Tibial nerve (tissue), 4 donors: Measurements from ENCODE around the gene CLCNKA.

ENCODE experiments used
- CTCF ChIP-seq, 5 experiments: fragments of 200-600 bp in 3 of 5; fragments of 450-650 bp in 2 of 5; sonication (generic) in 3 of 5; IDR thresholded peaks; one replicate each; pipeline ENCODE4 v1.5.1; 2016 to 2019; ENCODE audit warnings: antibody characterized with exemption in 5 of 5, mild to moderate bottlenecking in 3 of 5, moderate library complexity in 2 of 5
- EP300 ChIP-seq, 2 donors: sonication (generic); formaldehyde crosslinking; IDR thresholded peaks; one replicate each; pipeline ENCODE4 v1.6.1; 2017; ENCODE audit warnings: antibody characterized with exemption in 2 of 2, mild to moderate bottlenecking in 1 of 2
- POLR2A ChIP-seq, 2 donors: fragments of 450-650 bp; IDR thresholded peaks; one replicate each; pipeline ENCODE4 v1.6.1; 2017; ENCODE audit warnings: antibody characterized with exemption in 2 of 2, mild to moderate bottlenecking in 2 of 2, moderate library complexity in 2 of 2

- TF ChIP-seq CTCF (IDR thresholded peaks at IDR 0.05), result no peak
- no peak for TF ChIP-seq POLR2A (IDR thresholded peaks at IDR 0.05)
- no peak for TF ChIP-seq EP300 (IDR thresholded peaks at IDR 0.05)
Observed at GRCh38 chr1:15972409-15972808, 49.4 kb upstream of the CLCNKA start.
